Lower lobe of right lung (tissue), 2 donors: Measurements from ENCODE around the gene PI4KA. TPM values are rescaled to one million over a fixed set of nuclear protein-coding genes. Genes with fewer than 3 reads are reported as not detected.

Source experiments
- ATAC-seq, 2 donors: fragments of 200-7000 bp; cut with Tn5 transposase; one replicate each; pipeline ENCODE4 v1.9.1; 2020 to 2022; ENCODE audit warnings: mild to moderate bottlenecking in 2 of 2, moderate library complexity in 2 of 2
- DNase-seq: peaks from one replicate; pipeline ENCODE4 v3.0.0-alpha.2; 2020
- H3K27ac ChIP-seq: fragments of 200-600 bp; one replicate; pipeline ENCODE4 v1.8.0; 2022
- H3K27me3 ChIP-seq: fragments of 200-600 bp; one replicate; pipeline ENCODE4 v1.8.0; 2022; ENCODE audit warnings: low read depth
- H3K36me3 ChIP-seq: fragments of 200-600 bp; one replicate; pipeline ENCODE4 v1.8.0; 2022; ENCODE audit warnings: mild to moderate bottlenecking
- H3K4me1 ChIP-seq: fragments of 200-600 bp; one replicate; pipeline ENCODE4 v1.8.0; 2022
- H3K4me3 ChIP-seq: fragments of 200-600 bp; one replicate; pipeline ENCODE4 v1.8.0; 2022; ENCODE audit warnings: mild to moderate bottlenecking
- H3K9me3 ChIP-seq: fragments of 200-600 bp; one replicate; pipeline ENCODE4 v1.8.0; 2022
- CTCF ChIP-seq: fragments of 200-600 bp; IDR thresholded peaks from one replicate; pipeline ENCODE4 v1.8.0; 2022; ENCODE audit warnings: antibody characterized with exemption, mild to moderate bottlenecking
- intact Hi-C: fragments of 100-400 bp; cut with DNase I; formaldehyde crosslinking; loops from one replicate; pipeline ENCODE4 v1.11.0; 2022
- long read RNA-seq: library from polyadenylated mRNA; unstranded; transcript quantifications from one replicate; pipeline ENCODE4 v2.0.0, GENCODE V29; 2021
- total RNA-seq: library from RNA; stranded (reverse); fragmentation: NEBNext Ultra II Directional; extraction: Animal tissue kit (Norgen Biotek cat#: 25700); gene quantifications from one replicate; pipeline ENCODE4 v1.2.1, GENCODE V29; 2021
- donor health status: DM: no; HTN: yes; CAD: no; lungs with severe emphysema.

Gene PI4KA
- total RNA-seq: 109 TPM
- long read RNA-seq, full-length matches to known transcripts: 21 of 120 reads
- long read RNA-seq, partial matches to known transcripts: 71 of 120 reads
- long read RNA-seq, other reads (novel, unspliced or antisense): 28 of 120 reads

DNA sequence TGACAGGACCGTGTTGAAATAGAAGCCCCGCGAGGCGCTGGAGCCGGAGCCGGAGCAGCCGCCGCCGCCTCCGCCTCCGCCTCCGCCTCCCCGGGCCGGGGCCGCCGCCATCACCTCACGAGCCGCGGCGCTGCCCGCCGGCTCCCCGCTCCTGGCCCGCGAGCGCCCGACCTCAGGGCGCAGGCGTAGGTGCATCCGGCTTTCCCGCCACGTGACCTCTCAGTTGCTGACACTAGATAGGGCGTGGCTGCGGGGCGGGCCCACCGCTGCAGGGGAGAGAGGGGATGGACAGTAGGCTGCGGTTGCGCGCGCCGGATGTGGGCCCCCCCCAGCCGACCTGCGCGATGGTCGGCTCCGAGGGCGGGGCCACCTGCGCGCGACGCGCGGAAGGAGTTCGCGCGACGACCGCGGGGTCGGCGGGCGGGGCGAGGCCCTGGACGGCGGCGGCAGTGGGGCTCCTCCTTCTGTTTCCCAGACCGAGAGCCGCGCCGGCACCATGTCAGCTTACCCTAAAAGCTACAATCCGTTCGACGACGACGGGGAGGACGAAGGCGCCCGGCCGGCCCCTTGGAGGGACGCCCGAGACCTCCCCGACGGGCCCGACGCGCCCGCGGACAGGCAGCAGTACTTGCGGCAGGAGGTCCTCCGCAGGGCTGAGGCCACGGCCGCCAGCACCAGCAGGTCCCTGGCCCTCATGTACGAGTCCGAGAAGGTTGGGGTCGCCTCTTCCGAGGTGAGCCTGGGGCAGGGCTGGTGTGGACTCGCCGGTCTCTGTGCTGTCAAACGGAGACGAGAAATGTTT, at the start of gene PI4KA, which contains the start of gene SNAP29:
Gene PI4KA, minus strand, starts transcription at position 197 of the 802 bp plus-strand sequence. Its CDS starts 86 bp downstream, at position 111.
Gene SNAP29, plus strand, starts transcription at position 393 of the 802 bp plus-strand sequence. Its CDS starts 104 bp downstream, at position 497.
- intact Hi-C loops: no loop called here

GRCh38 chr22:20906387-20906767, 47.8 kb upstream of the PI4KA start:
- TF ChIP-seq CTCF: no peak
- ATAC-seq (no peak), DNase-seq (no peak)
- H3K4me3 ChIP-seq: no peak overlapping the region
- intact Hi-C loops: no loop called here
- H3K36me3 ChIP-seq: no peaks in the 10 kb centered on the region
- no peak overlapping the region for H3K27ac ChIP-seq
- peaks cover 10% of the 10 kb centered on the region for H3K4me1 ChIP-seq
- no peaks in the 10 kb centered on the region for H3K9me3 ChIP-seq
- H3K27me3 ChIP-seq: no peaks in the 10 kb centered on the region

More for the DNA sequence above, at the start of gene PI4KA, which contains the start of gene SNAP29:
- Histone ChIP-seq H3K4me3 (peak within 1 kb of the TSS; percentile 94), H3K4me1 (peaks cover 57% of the 10 kb centered on the region), H3K9me3 (no peaks in the 10 kb centered on the region), H3K27ac (peak within 1 kb of the TSS; percentile 92), H3K36me3 (peaks cover 12% of the 10 kb centered on the region), H3K27me3 (no peaks in the 10 kb centered on the region)
- DNase-seq (peak; percentile 100), ATAC-seq (peak; percentile 97 to 99)
- TF ChIP-seq CTCF: peak; percentile 12

DNA sequence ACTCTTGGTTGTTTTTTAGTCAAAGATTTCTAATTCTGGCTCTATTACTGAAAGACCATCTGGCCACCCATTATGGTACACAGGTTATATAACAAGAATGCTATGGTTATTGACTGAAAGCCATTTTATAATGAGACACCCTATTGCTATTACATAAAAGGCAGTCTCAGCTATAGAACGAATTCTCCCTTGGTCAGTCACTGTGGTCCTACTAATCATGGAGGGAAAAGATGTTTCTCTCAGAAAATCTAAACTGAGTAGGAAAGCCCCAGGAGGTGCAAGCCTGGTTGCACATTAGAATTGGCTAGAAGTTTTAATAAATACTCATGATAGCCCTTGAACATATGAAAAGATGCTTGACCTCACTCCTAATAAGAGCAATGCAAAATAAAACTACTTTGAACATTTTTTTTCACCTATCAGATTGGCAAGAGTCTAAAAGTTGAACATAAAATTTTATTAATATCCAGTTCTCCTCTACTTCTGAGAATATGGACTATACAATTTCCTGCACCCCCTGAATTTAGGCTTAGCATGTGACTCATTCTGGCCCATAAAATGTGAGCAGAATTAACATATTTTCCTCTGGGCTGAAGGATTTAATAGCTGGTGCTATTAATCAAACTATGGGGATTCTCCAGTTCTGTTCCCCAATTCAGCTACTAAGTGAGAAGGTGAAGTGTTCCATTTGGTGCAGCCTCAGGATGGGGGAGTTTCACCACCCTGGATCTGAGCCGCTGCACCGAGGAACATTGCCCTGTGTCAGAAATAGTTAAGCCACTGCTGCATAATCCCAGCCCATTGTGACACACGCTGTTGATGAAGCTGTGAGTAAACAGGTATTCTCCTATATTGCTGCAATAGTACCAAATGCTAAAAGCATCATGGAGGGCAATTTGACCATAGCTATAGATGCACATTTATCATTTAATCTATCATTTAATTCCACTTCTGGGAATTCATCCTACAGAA, 47.1 kb upstream of the PI4KA start:
- Histone ChIP-seq H3K4me3 (no peak overlapping the region), H3K36me3 (no peaks in the 10 kb centered on the region), H3K9me3 (no peaks in the 10 kb centered on the region), H3K27me3 (no peaks in the 10 kb centered on the region), H3K4me1 (peaks cover 10% of the 10 kb centered on the region), H3K27ac (no peak overlapping the region)
- ATAC-seq (peak in 1 of 2 donors; percentile 47), DNase-seq (no peak)
- intact Hi-C loops: no loop called here
- TF ChIP-seq CTCF: no peak

DNA sequence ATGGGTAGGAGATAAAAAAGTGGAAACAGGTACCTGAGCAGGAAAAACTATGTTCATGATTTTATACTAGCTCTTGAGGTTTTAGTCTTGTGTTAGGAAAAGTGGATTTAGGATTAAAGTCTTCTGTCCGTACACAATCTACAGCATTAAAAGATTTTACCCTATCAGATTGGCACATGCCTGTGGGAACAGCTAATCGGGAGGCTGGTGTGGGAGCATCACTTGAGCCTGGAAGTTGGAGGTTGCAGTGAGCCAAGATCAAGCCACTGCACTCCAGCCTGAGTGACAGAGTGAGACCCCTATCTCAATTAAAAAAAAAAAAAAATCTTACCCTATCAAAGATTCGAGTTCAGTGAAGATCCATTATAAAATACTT, 46.4 kb upstream of the PI4KA start:
- Histone ChIP-seq H3K36me3 (no peaks in the 10 kb centered on the region), H3K4me1 (peaks cover 10% of the 10 kb centered on the region), H3K27me3 (no peaks in the 10 kb centered on the region), H3K27ac (no peak overlapping the region), H3K9me3 (no peaks in the 10 kb centered on the region), H3K4me3 (no peak overlapping the region)
- peak in 1 of 2 donors; percentile 17 for ATAC-seq
- intact Hi-C loops: no loop called here
- no peak for TF ChIP-seq CTCF
- no peak for DNase-seq
